Trophoblast cell (in vitro differentiated cells and primary cell): ENCODE data around the gene KCNC1. TPM values are rescaled to one million over a fixed set of nuclear protein-coding genes. Genes with fewer than 3 reads are reported as not detected.

Experiments used
- DNase-seq, 2 donors: peaks; one replicate each; pipeline ENCODE4 v3.0.0-alpha.2; 2016
- H2AFZ ChIP-seq: 2 replicates; pipeline ENCODE4 v1.6.1; 2013; ENCODE audit warnings: low read length, moderate library complexity, mild to moderate bottlenecking; ENCODE audit not compliant: insufficient read depth, poor library complexity
- H2AK5ac ChIP-seq: 2 replicates; pipeline ENCODE4 v1.6.1; 2013; ENCODE audit warnings: mild to moderate bottlenecking, low read length
- H2BK120ac ChIP-seq: 2 replicates; pipeline ENCODE4 v1.6.1; 2013; ENCODE audit warnings: low read length, mild to moderate bottlenecking, moderate library complexity; ENCODE audit not compliant: insufficient read depth, poor library complexity
- H2BK12ac ChIP-seq: 2 replicates; pipeline ENCODE4 v1.6.1; 2013; ENCODE audit warnings: mild to moderate bottlenecking, low read length, moderate library complexity
- H2BK5ac ChIP-seq: 2 replicates; pipeline ENCODE4 v1.6.1; 2013; ENCODE audit warnings: low read length, low read depth, moderate library complexity, mild to moderate bottlenecking; ENCODE audit not compliant: poor library complexity
- H3K14ac ChIP-seq: 2 replicates; pipeline ENCODE4 v1.6.1; 2013; ENCODE audit warnings: mild to moderate bottlenecking, low read length
- H3K18ac ChIP-seq: 2 replicates; pipeline ENCODE4 v1.6.1; 2013; ENCODE audit warnings: mild to moderate bottlenecking, low read length
- H3K23ac ChIP-seq: 2 replicates; pipeline ENCODE4 v1.6.1; 2013; ENCODE audit warnings: low read length
- H3K27ac ChIP-seq: 2 replicates; pipeline ENCODE4 v1.5.1; 2013; ENCODE audit warnings: low read depth, mild to moderate bottlenecking, inconsistent platforms, low read length, moderate library complexity
- H3K27me3 ChIP-seq: 2 replicates; pipeline ENCODE4 v1.6.1; 2013; ENCODE audit warnings: inconsistent platforms, mild to moderate bottlenecking, low read length, moderate library complexity; ENCODE audit not compliant: insufficient read depth
- H3K36me3 ChIP-seq, 2 experiments: 1 replicate in 1 of 2; 2 replicates in 1 of 2; pipeline ENCODE4 v1.6.1; 2013; ENCODE audit warnings: low read length in 2 of 2, mild to moderate bottlenecking in 2 of 2, moderate library complexity in 1 of 2; ENCODE audit not compliant: insufficient read depth in 2 of 2, control insufficient read depth in 1 of 2
- H3K4ac ChIP-seq: 2 replicates; pipeline ENCODE4 v1.6.1; 2013; ENCODE audit warnings: low read depth, mild to moderate bottlenecking, low read length, moderate library complexity
- H3K4me1 ChIP-seq, 2 experiments: 1 replicate in 1 of 2; 2 replicates in 1 of 2; pipeline ENCODE4 v1.6.1; 2013; ENCODE audit warnings: low read length in 2 of 2, mild to moderate bottlenecking in 2 of 2, moderate library complexity in 1 of 2; ENCODE audit not compliant: insufficient read depth in 2 of 2, control insufficient read depth in 1 of 2
- H3K4me2 ChIP-seq: 2 replicates; pipeline ENCODE4 v1.6.1; 2013; ENCODE audit warnings: inconsistent platforms, mild to moderate bottlenecking, low read length, moderate library complexity
- H3K4me3 ChIP-seq: 2 replicates; pipeline ENCODE4 v1.5.1; 2013; ENCODE audit warnings: mild to moderate bottlenecking, low read depth, low read length, inconsistent platforms
- H3K79me1 ChIP-seq: one replicate; pipeline ENCODE4 v1.6.1; 2013; ENCODE audit warnings: low read length
- H3K79me2 ChIP-seq: 2 replicates; pipeline ENCODE4 v1.6.1; 2013; ENCODE audit warnings: low read length, mild to moderate bottlenecking; ENCODE audit not compliant: control insufficient read depth, insufficient read depth, poor library complexity
- H3K9ac ChIP-seq: 2 replicates; pipeline ENCODE4 v1.6.1; 2013; ENCODE audit warnings: mild to moderate bottlenecking, low read length
- H3K9me3 ChIP-seq: 2 replicates; pipeline ENCODE4 v1.6.1; 2013; ENCODE audit warnings: low read depth, mild to moderate bottlenecking, control low read depth, inconsistent platforms, low read length; ENCODE audit not compliant: insufficient read depth
- H4K12ac ChIP-seq: 2 replicates; pipeline ENCODE4 v1.6.1; 2013; ENCODE audit warnings: low read depth, mild to moderate bottlenecking, low read length, moderate library complexity
- H4K8ac ChIP-seq: 2 replicates; pipeline ENCODE4 v1.6.1; 2013; ENCODE audit warnings: low read depth, mild to moderate bottlenecking, low read length, moderate library complexity
- H4K91ac ChIP-seq: one replicate; pipeline ENCODE4 v1.6.1; 2013; ENCODE audit warnings: low read depth, mild to moderate bottlenecking, low read length, moderate library complexity
- WGBS: extraction: QIAGEN DNeasy Blood & Tissue Kit; methylation state at CpG from one replicate; pipeline ENCODE4 v1.1.7; 2013; ENCODE audit warnings: missing lambda C conversion rate; ENCODE audit not compliant: insufficient read length, insufficient coverage; ENCODE audit errors: extremely low coverage; 5-methylcytosine and 5-hydroxymethylcytosine counted together
- polyA plus RNA-seq: library from polyadenylated mRNA; stranded (reverse); fragments of 200-250 nt; gene quantifications from 2 replicates; pipeline ENCODE4 v1.2.3, GENCODE V29; 2013

Gene KCNC1
- 0.12 and 0.16 TPM in 2 replicates for polyA plus RNA-seq

DNA sequence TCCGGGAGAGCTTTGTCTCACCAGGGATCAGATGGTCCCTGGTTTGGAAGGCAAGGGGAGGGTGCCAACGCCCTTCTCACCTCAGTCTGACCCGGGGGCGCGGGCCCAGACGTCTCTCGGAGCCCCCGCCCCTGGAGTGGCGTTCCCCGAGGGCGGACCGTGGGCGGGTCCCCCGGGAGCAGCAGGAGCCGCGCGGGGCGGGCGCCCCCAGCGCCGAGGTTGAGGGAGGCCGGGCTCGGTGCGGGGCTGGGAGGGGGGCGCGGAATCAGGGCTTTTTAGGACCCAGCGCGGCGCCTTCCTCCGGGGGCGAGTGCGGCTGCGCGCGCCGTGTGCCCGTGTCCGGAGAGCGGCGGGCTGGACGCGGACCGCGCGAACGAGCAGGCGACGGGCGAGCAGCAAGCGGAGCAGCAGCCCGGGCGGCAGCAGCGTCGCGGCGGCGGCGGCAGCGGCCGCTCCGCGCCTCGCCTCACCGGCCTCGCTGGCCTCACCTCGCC, at the start of gene KCNC1:
TSS of gene KCNC1 (plus strand) at position 364 of the 494 bp plus-strand sequence. CDS start 1,222 bp downstream, outside the sequence.
- Histone ChIP-seq H3K23ac (peak within 1 kb of the TSS; percentile 27), H3K27me3 (peaks cover 40% of the 10 kb centered on the region), H3K36me3 (no peaks in the 10 kb centered on the region), H3K9ac (no peak within 1 kb of the TSS), H2BK5ac (no peak within 1 kb of the TSS), H2BK120ac (no peak within 1 kb of the TSS), H2BK12ac (no peak within 1 kb of the TSS), H2AFZ (no peak within 1 kb of the TSS), H4K8ac (no peak within 1 kb of the TSS), H3K79me2 (no peaks in the 10 kb centered on the region), H3K4me3 (peak within 1 kb of the TSS; percentile 54), H3K18ac (no peak within 1 kb of the TSS), H3K4me2 (peak within 1 kb of the TSS; percentile 83), H4K12ac (no peak within 1 kb of the TSS), H3K27ac (no peak within 1 kb of the TSS), H3K14ac (no peak within 1 kb of the TSS), H3K4ac (no peak within 1 kb of the TSS), H3K9me3 (peaks cover 11% of the 10 kb centered on the region), H3K4me1 (peaks cover 3 to 6% of the 10 kb centered on the region in 2 experiments), H2AK5ac (no peak within 1 kb of the TSS), H3K79me1 (no peaks in the 10 kb centered on the region), H4K91ac (no peak within 1 kb of the TSS)
- DNase-seq, result peak; percentile 10 to 48
- no CpG with 5 or more reads among the region's 66 CpGs for WGBS

DNA sequence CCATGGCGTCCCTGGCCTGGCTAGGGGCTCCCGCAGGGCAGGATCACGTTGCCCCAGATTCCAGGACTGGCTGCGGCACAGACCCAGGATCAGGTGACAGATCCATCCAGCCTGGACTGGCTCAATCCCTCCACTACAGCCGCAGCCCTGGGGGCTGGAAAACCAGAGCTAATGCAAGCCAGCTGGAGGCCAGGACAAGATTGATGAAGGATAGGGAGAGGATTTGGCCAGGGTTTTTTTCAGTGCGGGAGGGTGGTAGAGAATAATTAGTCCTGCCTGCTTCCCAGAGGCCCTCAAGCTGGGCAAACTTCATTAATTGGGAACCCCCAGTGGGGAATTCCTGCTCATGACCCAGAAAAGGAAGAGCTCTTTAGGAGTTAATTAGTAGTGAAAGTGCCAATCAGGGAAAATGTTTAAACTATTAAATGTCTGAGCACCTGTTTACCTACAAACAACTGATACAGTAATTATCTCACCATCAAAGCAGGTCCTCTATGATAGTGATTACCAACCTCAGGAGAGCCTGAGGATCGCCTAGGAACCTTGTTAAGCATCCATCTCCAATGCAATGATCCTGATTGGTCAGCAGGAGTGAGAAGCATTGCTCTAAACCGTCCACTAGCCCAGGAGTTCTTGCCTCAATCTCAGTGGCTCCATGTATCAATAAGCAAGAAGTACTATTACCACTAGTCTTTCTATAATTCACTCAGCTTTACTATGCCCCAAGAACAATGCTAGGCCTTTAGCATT, 48.2 kb upstream of the KCNC1 start:
- H3K9ac ChIP-seq, result no peak overlapping the region
- no peak overlapping the region for H2AK5ac ChIP-seq
- no peak overlapping the region for H3K27ac ChIP-seq
- no peak overlapping the region for H2BK5ac ChIP-seq
- peaks cover 0 to 11% of the 10 kb centered on the region in 2 experiments for H3K4me1 ChIP-seq
- no peaks in the 10 kb centered on the region for H3K36me3 ChIP-seq
- H3K18ac ChIP-seq, result no peak overlapping the region
- no peak overlapping the region for H4K12ac ChIP-seq
- no peak overlapping the region for H4K8ac ChIP-seq
- H2AFZ ChIP-seq, result no peak overlapping the region
- H3K4me3 ChIP-seq, result no peak overlapping the region
- no peaks in the 10 kb centered on the region for H3K79me2 ChIP-seq
- no peak overlapping the region for H3K4me2 ChIP-seq
- no peak overlapping the region for H3K23ac ChIP-seq
- no peak overlapping the region for H2BK12ac ChIP-seq
- H4K91ac ChIP-seq, result no peak overlapping the region
- H3K9me3 ChIP-seq, result peaks cover 2% of the 10 kb centered on the region
- H3K14ac ChIP-seq, result no peak overlapping the region
- H3K27me3 ChIP-seq, result no peaks in the 10 kb centered on the region
- DNase-seq, result peak; percentile 28 to 41
- WGBS, result no CpG with 5 or more reads among the region's 8 CpGs
- H2BK120ac ChIP-seq, result no peak overlapping the region
- no peaks in the 10 kb centered on the region for H3K79me1 ChIP-seq
- H3K4ac ChIP-seq, result no peak overlapping the region

DNA sequence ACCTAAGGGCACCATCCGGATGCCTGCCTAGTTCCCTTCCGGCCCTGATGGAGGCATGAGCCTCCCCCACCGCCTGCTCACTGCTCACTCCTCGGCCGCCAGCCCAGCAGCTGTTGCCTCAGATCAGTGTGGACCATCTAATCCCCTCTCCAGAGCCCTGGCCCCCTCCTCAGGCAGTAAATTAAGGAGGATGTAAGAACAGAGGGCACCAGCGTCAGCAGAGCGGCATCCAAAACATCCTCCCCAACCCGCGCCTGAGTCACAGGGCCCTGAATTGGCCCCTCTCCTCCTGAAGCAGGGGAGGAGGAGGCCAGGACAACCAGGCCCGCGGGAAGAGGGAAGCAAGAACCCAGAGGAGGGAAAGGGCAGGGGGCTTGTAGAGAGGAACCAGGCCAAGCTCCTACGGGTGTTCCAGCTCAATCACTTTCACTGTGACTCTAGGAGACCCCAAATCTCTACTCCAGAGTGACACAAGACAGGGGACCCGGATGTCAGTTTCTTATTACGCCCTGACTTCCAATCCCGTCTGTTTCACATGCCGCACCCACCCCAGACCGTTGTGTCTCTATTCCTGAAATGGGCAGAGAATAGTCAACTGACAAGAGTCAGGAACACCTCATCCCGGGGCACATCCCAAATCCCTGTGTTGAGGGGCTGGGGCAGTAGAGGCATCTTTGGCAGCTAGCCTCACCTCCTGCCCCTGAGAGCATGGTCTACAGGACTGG, 46.5 kb upstream of the KCNC1 start:
- H3K4me2 ChIP-seq, result no peak overlapping the region
- no peak overlapping the region for H3K4me3 ChIP-seq
- no peak overlapping the region for H3K27ac ChIP-seq
- H3K36me3 ChIP-seq, result no peaks in the 10 kb centered on the region
- no peak overlapping the region for H3K23ac ChIP-seq
- H3K9ac ChIP-seq, result no peak overlapping the region
- no peak overlapping the region for H3K14ac ChIP-seq
- no peak overlapping the region for H2BK5ac ChIP-seq
- no peaks in the 10 kb centered on the region for H3K27me3 ChIP-seq
- no peak overlapping the region for H3K4ac ChIP-seq
- no CpG with 5 or more reads among the region's 18 CpGs for WGBS
- H2BK120ac ChIP-seq, result no peak overlapping the region
- DNase-seq, result peak; percentile 78 to 91
- no peak overlapping the region for H4K8ac ChIP-seq
- peaks cover 4% of the 10 kb centered on the region for H3K9me3 ChIP-seq
- no peaks in the 10 kb centered on the region for H3K79me2 ChIP-seq
- peaks cover 0 to 11% of the 10 kb centered on the region in 2 experiments for H3K4me1 ChIP-seq
- no peak overlapping the region for H4K12ac ChIP-seq
- no peak overlapping the region for H3K18ac ChIP-seq
- H2AFZ ChIP-seq, result no peak overlapping the region
- H4K91ac ChIP-seq, result no peak overlapping the region
- H3K79me1 ChIP-seq, result no peaks in the 10 kb centered on the region
- H2AK5ac ChIP-seq, result no peak overlapping the region
- H2BK12ac ChIP-seq, result no peak overlapping the region

DNA sequence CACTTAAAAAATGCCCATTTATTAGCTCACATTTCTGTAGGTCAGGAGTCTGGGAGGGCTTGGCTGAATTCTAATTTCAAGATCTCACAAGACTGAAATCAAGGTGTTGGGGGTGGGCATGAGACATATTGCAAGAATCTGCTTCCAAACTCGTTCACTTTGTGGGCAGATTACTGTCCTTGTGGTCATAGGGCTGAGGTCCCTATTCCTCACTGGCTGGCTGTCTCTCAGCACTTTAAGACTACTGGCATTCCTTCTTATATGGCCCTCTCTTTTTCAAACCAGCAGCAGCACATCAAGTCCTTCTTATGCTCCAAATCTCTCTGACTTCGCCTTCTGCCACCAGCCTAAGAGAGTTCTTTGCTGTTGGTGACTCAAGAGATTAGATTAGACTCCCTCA, 43.0 kb upstream of the KCNC1 start:
- Histone ChIP-seq H3K27ac (no peak overlapping the region), H3K4me3 (no peak overlapping the region), H3K4me1 (no peaks in the 10 kb centered on the region), H4K12ac (no peak overlapping the region), H3K23ac (no peak overlapping the region), H3K9me3 (peaks cover 6% of the 10 kb centered on the region), H3K18ac (no peak overlapping the region), H4K8ac (no peak overlapping the region), H2BK12ac (no peak overlapping the region), H2BK120ac (no peak overlapping the region), H3K9ac (no peak overlapping the region), H3K27me3 (peaks cover 23% of the 10 kb centered on the region), H2AK5ac (no peak overlapping the region), H3K4me2 (no peak overlapping the region), H3K4ac (no peak overlapping the region), H2AFZ (no peak overlapping the region), H2BK5ac (no peak overlapping the region), H3K79me1 (no peaks in the 10 kb centered on the region), H3K79me2 (no peaks in the 10 kb centered on the region), H3K14ac (no peak overlapping the region), H3K36me3 (no peaks in the 10 kb centered on the region), H4K91ac (no peak overlapping the region)
- WGBS, result no CpG with 5 or more reads among the region's 2 CpGs
- DNase-seq, result peak in 1 of 2 donors; percentile 27
